Memory B cell (primary cell): Measurements from ENCODE around the gene CHRNA4.

Experiments used
- ATAC-seq: fragments of 150-1000 bp; cut with Tn5 transposase; 2 replicates; pipeline ENCODE4 v1.10.0; 2021; ENCODE audit warnings: low read depth, mild to moderate bottlenecking, moderate library complexity
- DNase-seq, 2 donors: peaks; one replicate each; pipeline ENCODE4 v3.0.0; 2022; ENCODE audit warnings: low spot score in 2 of 2
- H3K27ac Mint-ChIP-seq: one replicate; pipeline ENCODE4 v1.8.0; 2022; ENCODE audit warnings: mild to moderate bottlenecking, moderate library complexity, mixed read lengths
- H3K27me3 Mint-ChIP-seq: one replicate; pipeline ENCODE4 v1.8.0; 2022; ENCODE audit warnings: mixed read lengths
- H3K36me3 Mint-ChIP-seq: one replicate; pipeline ENCODE4 v1.8.0; 2022; ENCODE audit warnings: mild to moderate bottlenecking, mixed read lengths
- H3K4me1 Mint-ChIP-seq: one replicate; pipeline ENCODE4 v1.8.0; 2022; ENCODE audit warnings: mixed read lengths
- H3K4me3 Mint-ChIP-seq: one replicate; pipeline ENCODE4 v1.8.0; 2022; ENCODE audit warnings: mild to moderate bottlenecking, moderate library complexity, mixed read lengths
- H3K9me3 Mint-ChIP-seq: one replicate; pipeline ENCODE4 v1.8.0; 2022; ENCODE audit warnings: mixed read lengths

CHRNA4 gene

DNA sequence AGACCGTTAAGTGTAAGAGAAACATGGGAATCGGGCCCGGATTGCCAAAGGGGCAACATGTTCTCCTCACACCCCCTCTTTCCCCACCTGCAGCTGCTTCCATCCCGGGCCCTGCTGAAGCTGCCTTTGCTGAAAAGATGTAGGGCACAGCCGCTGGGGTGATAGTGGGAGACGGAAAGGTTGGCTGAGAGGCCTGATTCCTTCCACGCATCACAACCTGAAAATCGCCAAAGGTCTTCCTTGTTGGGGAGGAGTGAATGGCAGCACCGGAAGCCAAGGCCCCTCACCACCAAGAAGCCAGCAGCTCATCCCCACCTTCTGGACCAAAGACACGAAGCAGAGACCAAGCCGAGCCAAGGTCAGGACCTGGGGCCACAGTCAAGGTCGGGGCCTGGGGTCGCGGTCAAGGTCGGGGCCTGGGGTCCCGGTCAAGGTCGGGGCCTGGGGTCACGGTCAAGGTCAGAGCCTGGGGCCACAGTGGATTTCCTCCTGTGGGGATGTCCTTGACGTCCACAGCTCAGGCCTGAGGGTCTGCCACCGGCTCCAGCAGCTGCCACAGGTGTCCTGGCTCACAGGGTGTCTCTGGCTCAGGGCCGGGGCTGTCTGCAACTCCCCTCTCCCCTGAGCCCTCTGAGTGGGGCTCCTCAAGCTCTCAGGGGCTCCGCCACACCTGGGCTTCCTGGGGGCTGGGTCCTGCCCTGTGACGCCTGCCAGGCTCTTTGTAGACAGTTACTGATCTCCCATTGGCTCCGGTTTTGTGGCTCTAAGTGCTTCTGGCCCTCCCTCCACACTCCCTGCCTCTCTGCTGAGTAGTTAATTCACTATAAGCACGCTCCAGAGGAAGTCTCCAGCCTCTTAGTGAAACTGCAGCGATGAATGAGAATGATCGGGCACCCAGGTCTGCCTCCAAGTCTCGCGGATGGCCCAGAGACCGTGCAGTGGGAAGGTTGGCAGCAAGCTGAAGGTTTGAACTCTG is 5.5 kb upstream of the CHRNA4 start:
- no peak for DNase-seq
- H3K4me3 Mint-ChIP-seq = no peak overlapping the region
- no peaks in the 10 kb centered on the region for H3K9me3 Mint-ChIP-seq
- ATAC-seq = no peak
- peaks cover 21% of the 10 kb centered on the region for H3K27me3 Mint-ChIP-seq
- H3K4me1 Mint-ChIP-seq = peaks cover 9% of the 10 kb centered on the region
- no peak overlapping the region for H3K27ac Mint-ChIP-seq
- no peaks in the 10 kb centered on the region for H3K36me3 Mint-ChIP-seq

DNA sequence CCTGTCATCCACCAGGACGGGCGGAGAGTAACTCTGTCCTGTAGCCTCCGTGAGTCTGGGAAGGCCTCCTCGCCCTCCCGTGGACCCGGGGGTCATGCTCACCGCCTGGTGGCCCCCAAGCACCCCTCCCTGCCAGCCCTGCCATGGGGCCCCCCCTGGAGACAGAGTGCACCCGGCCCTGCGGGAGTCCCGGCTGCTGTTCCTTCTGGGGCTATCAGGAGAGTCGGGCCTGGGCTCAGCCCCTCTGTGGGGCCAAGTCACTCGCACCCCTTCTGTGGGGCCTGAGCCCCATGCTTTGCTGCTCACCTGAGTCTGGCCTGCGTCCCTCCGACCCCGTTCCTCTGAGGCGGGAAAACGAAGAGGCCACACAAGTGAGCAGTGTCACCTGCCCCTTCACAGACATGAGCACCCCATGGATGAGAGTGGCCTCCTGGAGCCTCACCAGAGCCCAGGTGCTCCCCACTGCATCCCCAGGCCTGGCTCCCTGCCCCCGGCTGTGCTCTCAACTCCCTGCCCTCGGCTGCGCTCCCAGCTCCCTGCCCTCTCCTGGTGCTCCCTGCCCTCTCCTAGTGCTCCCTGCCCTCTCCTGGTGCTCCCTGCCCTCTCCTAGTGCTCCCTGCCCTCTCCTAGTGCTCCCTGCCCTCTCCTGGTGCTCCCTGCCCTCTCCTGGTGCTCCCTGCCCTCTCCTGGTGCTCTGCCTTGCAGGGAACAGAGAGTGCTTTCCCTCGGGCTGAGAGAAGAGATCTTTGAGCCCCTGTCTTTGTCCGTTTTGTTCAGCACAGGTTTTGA is 4.6 kb upstream of the CHRNA4 start:
- H3K27me3 Mint-ChIP-seq = peaks cover 19% of the 10 kb centered on the region
- no peak for DNase-seq
- no peak for ATAC-seq
- H3K36me3 Mint-ChIP-seq = no peaks in the 10 kb centered on the region
- H3K4me3 Mint-ChIP-seq = no peak overlapping the region
- H3K9me3 Mint-ChIP-seq = no peaks in the 10 kb centered on the region
- no peak overlapping the region for H3K27ac Mint-ChIP-seq
- H3K4me1 Mint-ChIP-seq = peaks cover 9% of the 10 kb centered on the region

DNA sequence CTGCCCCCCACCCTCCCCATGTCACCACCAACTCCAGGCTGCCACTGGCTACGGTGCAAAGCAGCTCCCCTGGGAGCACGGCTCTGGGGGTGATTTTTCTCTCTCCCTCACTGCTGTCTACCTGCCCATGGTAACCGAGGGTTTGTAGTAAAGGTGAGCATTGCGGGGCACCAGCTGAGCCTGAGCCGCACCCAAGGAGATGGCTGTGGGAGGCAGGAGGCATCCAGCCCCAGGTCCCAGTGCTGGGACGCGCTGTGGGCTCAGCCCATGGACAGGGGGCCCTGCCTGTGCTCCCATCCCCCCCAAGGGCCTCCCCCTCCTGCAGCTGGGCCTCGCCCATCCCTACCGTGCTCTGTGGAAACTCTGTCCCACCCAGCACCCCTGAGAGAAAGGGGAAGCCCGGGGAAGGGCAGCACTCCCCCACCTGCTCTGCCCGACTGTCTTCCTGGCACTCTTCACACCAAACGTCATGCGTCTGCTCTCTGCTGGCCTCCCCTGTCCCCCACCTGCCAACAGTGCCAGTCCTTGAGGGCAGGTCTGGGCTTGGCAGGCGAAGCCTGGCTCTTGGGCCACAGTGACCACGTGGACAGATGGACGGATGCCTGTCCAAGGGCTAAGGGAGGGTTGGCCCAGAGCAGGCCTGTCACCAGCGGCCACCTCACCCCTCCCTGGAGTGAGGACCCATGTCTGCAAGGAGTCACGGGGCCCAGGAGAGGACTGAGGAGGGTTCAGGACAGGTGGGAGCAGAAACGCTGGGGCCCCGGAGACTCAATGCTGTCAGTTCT is 3.8 kb upstream of the CHRNA4 start:
- Mint-ChIP-seq H3K9me3 (no peaks in the 10 kb centered on the region), H3K4me3 (no peak overlapping the region), H3K36me3 (no peaks in the 10 kb centered on the region), H3K27ac (no peak overlapping the region), H3K27me3 (peaks cover 19% of the 10 kb centered on the region), H3K4me1 (peaks cover 9% of the 10 kb centered on the region)
- DNase-seq (no peak), ATAC-seq (no peak)

DNA sequence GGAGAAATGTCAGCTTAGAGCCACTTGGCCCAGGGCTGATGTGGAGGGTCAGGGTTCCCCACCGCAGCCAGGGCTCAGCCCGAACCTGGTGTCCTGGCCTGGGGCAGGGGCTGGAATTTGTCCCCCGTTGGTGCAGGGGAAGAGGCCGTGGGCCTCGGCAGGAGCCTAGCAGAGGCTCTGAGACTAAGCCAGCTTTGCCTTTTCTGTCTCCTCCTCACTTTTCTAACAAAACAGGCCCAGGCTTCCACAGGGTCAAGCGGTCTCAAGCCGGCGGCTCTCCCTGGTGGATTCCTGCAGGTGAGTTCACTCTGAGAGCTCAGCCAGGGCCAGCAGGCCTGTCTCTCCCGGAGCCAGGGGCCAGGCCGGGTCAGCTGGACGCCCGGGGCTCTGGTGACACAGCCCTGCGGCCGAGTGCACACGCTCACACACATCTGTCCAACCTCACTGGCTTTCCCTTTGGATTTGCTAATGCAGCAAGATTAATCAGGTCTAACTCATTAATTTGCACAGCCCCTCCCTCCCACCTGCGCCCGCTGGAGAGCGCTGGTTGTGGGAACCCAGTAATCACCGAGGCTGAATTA is 2.9 kb upstream of the CHRNA4 start:
- Mint-ChIP-seq H3K4me3 (no peak overlapping the region), H3K9me3 (no peaks in the 10 kb centered on the region), H3K4me1 (peaks cover 9% of the 10 kb centered on the region), H3K27ac (no peak overlapping the region), H3K27me3 (peaks cover 19% of the 10 kb centered on the region), H3K36me3 (no peaks in the 10 kb centered on the region)
- no peak for DNase-seq
- no peak for ATAC-seq

DNA sequence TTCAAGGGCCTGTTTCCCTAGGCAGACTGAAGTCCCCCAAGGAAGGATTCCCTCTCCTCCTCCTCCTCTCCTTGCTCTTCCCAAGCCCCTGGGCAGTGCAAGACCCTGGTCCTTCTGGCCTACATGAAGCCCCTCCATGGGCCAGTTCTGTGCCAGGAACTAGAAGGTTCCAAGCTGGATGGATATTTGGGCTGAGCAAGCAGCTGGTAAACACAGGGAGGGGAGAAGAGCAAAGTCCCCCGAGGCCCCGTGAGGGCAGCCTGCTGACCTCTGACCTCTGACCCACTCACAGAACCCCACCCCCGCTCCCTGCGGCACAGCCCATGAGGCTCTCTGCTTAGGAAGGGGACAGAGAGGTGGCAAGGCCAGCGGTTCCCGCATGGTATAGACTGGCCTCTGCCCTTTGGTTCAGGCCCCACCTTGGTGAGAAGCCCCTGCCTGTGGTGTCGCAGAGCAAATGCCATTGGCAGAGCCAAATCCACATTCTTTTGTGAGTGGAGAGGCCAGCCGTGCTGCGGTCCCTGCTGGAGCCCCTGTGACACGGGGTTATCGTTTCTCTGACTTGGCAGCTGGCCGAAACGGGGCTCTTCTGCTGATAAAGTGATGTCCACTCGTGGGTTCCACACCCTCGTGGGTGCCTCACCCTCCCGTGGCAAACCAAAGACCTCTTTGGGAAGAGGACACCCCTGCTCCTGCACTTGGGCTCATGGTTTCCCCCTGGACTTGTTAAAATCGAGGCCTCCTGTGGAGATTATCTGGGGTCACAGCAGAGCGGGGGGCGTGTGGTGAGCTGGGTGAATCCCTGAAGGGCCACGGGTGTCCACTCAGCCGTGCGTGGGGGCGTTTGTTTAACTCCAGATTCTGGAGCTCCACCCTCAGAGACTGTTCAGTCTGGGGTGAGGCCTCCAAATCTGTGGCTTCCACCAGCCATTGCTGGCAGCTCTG is 2.1 kb upstream of the CHRNA4 start:
- DNase-seq = no peak
- Mint-ChIP-seq H3K9me3 (no peaks in the 10 kb centered on the region), H3K4me1 (peaks cover 9% of the 10 kb centered on the region), H3K4me3 (no peak overlapping the region), H3K27ac (no peak overlapping the region), H3K36me3 (no peaks in the 10 kb centered on the region), H3K27me3 (peaks cover 17% of the 10 kb centered on the region)
- no peak for ATAC-seq

DNA sequence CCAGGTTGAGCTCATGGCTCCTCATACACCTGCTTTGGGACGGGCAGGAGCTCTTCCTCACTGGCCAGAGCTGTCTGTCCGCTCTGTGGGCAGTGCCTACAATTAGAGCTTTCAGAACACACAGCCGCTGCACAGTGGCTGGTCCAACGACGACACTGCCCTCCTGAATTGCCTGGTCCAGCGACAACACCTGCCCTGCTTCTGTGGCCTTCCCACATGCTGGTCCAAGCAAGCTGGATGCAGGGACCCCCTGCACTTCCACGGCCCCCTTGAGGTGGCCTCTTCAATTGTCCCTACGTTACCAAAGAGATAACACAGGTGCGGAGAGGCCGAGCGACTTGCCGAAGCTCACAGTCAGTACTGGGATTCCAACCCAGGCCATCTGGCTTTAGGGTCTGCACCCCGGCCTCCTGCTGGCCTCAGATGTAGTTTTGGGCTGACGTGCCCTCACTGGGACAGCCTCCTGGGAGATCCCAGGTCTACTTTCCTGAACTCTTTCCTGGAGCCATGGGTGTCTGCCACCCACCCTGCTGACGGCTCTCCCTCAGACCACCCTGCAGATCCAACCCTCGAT is 1.4 kb upstream of the CHRNA4 start:
- peaks cover 9% of the 10 kb centered on the region for H3K4me1 Mint-ChIP-seq
- no peak for ATAC-seq
- H3K27me3 Mint-ChIP-seq = peaks cover 17% of the 10 kb centered on the region
- no peak for DNase-seq
- no peak overlapping the region for H3K27ac Mint-ChIP-seq
- H3K36me3 Mint-ChIP-seq = no peaks in the 10 kb centered on the region
- H3K9me3 Mint-ChIP-seq = no peaks in the 10 kb centered on the region
- H3K4me3 Mint-ChIP-seq = no peak overlapping the region

DNA sequence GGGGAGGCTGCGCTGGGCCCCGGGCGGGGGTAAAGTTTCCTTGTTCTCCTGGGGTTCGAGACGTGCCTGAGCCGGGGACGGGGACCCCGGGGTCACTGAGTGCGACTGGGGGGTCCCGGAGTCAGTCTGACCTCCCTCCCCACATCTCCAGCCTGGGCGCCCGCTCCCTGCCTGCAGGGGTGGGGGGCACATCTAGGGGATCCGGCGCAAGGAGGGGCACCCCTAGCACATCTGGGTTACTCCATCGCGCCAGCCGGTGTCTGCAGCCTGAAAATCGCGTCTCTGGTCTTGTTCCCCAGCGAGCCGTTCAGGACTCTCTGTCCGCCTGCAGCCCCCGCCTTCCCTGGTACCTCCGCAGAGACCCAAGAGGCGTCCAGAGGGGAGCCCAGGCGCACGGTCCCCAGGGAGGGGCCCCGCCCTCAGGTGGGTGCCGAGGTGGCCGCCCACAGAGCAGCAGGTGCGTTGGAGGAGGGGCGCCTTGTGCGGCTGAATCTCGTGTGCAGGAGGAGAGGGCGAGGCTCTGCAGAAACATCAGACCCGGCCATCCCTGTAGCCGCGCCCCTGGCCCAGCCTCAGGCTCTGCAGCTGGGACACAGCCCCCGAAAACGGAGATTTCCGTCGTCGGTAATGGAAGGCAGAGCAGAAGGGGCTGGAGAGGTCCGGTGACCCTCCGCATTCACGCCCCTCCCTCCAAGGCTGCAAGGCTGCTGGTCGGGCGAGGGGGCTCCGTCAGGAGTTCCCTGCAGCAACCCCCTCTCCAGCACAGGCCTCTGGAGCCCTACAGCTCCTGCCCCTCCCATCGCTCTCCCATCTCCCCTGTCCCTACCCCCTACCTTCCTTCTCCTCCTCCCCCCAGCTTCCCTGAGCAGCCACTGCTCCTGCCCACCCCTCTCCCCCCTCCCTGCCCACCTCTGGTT is 628 bp upstream of the CHRNA4 start:
- Mint-ChIP-seq H3K27ac (no peak overlapping the region), H3K27me3 (peaks cover 19% of the 10 kb centered on the region), H3K4me1 (peaks cover 9% of the 10 kb centered on the region), H3K4me3 (no peak overlapping the region), H3K9me3 (no peaks in the 10 kb centered on the region), H3K36me3 (no peaks in the 10 kb centered on the region)
- DNase-seq = no peak
- no peak for ATAC-seq

DNA sequence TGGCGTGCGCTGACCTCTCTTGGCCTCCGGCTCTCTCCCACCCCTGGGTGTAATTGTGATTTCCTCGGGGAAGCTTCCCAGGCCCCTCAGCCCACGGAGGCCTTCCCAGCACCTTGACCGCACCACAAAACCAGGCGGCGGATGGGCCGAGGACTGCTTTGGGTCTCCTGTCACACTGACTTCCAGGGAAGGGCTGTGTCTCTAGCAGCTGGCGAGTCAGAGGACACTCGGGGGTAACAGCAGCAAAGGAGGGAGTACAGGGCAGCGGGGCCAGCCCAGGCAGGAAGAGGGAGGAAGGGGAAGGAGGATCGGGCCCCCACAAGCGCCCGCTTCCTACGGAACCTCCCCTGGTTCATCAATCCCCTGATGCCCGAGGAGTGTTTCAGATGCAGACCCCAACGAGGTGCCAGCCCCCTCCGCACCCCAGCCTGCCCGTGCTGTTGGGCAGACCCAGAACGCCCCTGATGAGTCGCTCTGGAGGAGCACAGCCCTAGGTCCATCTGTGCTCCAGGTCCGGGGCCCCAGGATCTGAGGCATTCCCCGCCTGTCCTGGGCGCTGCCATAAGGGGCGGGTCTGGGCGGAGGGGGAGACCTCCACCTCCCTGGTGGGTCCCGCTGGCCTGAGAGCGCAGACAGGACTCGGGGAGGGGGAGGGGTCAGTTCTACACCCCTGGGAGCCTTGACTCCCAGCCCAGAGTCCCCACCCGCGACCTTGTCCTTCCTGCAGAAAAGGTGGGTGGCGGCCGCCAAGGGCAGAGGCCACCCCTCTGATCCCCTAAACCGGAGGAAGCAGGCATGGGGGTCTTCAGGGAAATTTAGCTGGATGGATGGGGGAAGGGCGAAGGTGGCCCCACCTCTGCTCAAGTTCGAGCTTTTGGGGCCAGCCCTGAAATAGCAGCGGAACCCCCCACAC is 956 bp downstream of the CHRNA4 start:
- H3K36me3 Mint-ChIP-seq = no peaks in the 10 kb centered on the region
- no peak for ATAC-seq
- H3K4me1 Mint-ChIP-seq = peaks cover 9% of the 10 kb centered on the region
- H3K27ac Mint-ChIP-seq = no peak overlapping the region
- no peak for DNase-seq
- no peak overlapping the region for H3K4me3 Mint-ChIP-seq
- H3K27me3 Mint-ChIP-seq = peaks cover 16% of the 10 kb centered on the region
- no peaks in the 10 kb centered on the region for H3K9me3 Mint-ChIP-seq

DNA sequence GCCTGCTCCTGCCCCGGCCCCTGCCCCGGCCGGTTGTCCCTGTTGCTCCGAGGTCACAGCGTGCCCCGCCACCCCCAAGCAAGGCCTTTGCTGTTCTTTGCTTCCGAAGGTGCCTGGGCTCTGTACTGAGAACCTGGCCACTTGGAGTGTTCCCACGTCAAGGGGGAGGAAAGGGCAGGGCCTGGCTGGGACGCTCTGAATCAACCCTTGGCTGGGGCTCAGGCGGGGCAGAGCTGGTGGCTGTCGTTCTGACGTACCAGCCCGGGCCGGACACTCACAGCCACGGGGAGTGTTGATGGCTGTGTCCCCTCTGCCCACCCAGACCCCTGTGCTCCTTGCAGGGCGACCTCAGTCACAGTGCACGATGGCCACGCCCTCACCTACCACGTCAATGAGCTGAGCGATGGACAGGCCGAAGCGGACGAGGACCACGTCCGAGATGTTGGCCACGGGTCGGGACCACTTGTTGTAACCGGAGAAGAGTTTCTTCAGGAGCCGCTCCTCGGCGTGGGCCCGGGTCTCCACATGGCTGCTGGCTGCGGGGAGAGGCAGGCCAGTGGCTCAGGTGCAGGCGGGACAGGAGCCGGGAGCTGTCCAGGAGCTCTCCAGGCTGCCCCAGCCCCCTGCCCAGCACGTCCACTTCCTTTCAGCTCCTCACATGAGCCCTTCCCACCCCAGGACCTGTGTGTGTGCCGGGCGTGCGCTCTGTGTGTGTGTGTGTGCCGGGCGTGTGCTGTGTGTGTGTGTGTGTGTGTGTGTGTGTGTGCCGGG is 1.8 kb downstream of the CHRNA4 start:
- Mint-ChIP-seq H3K4me1 (peaks cover 9% of the 10 kb centered on the region), H3K9me3 (no peaks in the 10 kb centered on the region), H3K27me3 (peaks cover 16% of the 10 kb centered on the region), H3K4me3 (no peak overlapping the region), H3K27ac (no peak overlapping the region), H3K36me3 (no peaks in the 10 kb centered on the region)
- DNase-seq = no peak
- no peak for ATAC-seq

DNA sequence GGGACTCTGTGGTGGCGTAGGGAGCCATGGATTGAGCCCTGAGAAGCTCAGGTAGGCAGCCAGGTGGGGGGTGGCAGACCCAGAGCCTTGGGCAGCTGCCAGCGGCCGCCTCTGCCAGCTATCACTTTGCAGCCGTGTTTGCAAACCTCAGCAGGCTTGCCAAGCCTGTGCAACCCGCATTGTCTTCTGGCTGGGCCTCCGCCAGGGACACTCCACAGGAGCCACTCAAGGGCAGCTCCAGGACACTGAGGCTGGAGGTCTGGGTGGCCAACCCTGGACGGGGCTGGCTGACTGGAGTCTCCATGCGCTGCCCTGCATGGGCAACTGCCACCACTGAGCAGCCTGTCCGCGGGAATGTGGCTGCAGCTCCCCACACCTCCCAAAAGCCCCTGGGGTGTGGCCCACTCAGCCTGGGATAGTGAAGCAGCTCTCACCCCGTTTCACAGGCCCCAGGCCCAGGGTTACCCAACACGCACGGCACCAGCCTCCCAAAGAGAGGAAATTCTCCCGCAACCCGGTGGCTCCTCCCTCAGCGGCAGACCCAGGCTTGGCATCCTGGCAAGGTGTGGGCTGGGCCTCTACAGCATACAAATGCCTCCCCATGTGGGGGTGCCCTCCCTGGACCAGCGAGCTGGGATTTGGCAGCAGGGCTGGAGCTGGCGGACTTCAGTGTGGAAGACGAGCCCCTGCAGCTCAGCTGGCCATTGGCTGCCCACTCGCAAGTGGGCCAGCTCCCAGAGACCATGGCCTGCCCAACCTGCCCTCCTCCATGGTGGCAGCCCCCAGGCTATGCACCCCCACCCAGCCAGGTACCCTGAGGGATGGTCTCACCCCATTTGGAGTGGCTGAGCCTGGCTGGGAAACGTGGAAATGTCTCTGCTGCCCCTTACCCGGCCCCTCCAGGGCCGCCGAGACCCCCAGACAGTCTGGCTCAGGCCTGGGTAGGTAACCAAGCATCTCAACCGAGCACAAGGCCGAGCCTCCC is 2.9 kb downstream of the CHRNA4 start:
- DNase-seq (no peak), ATAC-seq (no peak)
- Mint-ChIP-seq H3K9me3 (no peaks in the 10 kb centered on the region), H3K27me3 (peaks cover 16% of the 10 kb centered on the region), H3K4me1 (peaks cover 9% of the 10 kb centered on the region), H3K36me3 (no peaks in the 10 kb centered on the region), H3K4me3 (no peak overlapping the region), H3K27ac (no peak overlapping the region)
